Measurements from ENCODE around the gene SLC35F4. TPM values are rescaled to one million over a fixed set of nuclear protein-coding genes. Genes with fewer than 3 reads are reported as not detected.

The SLC35F4 gene
- total and polyA plus RNA-seq, 2 donors (not counting 1 experiment from before 2014, with no cell fraction given): not detected

DNA sequence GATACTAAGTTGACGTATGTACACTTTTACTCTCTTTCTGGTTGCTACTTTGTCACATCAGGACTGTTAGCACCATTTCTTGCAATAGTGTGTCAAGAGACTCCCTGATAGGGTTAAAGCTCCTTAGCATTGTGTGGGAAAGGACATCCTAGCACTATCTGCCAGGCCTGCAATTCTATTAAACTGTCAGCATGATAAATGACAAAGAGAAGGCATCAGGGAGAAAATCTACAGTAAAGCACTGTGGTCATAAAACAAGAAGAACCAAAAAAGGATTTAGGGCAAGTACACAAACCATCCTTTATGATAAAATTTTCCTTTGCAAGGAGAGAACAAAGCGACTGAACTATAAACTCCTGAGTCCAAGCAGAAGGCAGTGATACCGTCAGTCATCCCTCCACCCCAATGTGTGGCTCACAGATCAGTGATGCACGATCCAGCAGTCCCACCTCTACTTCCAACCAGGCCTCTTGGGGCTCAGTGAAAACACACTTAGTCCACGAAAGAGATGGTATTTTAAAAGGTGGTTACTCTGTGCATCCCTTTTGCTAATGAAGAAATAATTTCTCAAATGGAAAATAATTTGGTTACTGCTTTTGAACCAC lies 31.4 kb upstream of the SLC35F4 start:
- H3K79me2 ChIP-seq (ENCODE audit: control insufficient read depth, insufficient read depth, low read length): no peaks in the 10 kb centered on the region
- no peak overlapping the region for H3K27ac Mint-ChIP-seq
- no peaks in the 10 kb centered on the region for H3K4me1 Mint-ChIP-seq
- no peak overlapping the region for H3K4me3 Mint-ChIP-seq
- H3K27ac ChIP-seq (ENCODE audit: low read length in 2 of 2): no peak overlapping the region
- ATAC-seq (ENCODE audit: low read depth) (no peak), DNase-seq (no peak)
- H3K27me3 Mint-ChIP-seq: peaks cover 7% of the 10 kb centered on the region
- no peaks in the 10 kb centered on the region for H3K9me3 Mint-ChIP-seq (ENCODE audit: insufficient read depth)
- intact Hi-C loops (cut with micrococcal nuclease): no loop called here
- whole genome bisulfite sequencing (ENCODE audit: insufficient coverage): 0% methylated on average over 1 of the region's 5 CpGs
- no peaks in the 10 kb centered on the region for H3K36me3 ChIP-seq (replicated peaks in 1 of 2; ENCODE audit: control extremely low read depth in 1 of 2, control insufficient read depth in 1 of 2, extremely low read depth in 1 of 2, insufficient read depth in 2 of 2, low read length in 1 of 2)
- ChIA-PET CTCF (no interaction called here), POLR2A (no interaction called here)
- H3K9ac ChIP-seq (ENCODE audit: low read length): no peak overlapping the region
- no peaks in the 10 kb centered on the region for H3K9me3 ChIP-seq (ENCODE audit: control extremely low read depth in 1 of 3, control insufficient read depth in 2 of 3, insufficient read depth in 1 of 3, low read length in 2 of 3)
- H3K27me3 ChIP-seq (replicated peaks in 1 of 4; ENCODE audit: control extremely low read depth in 1 of 4, control insufficient read depth in 3 of 4, insufficient read depth in 4 of 4, low read length in 3 of 4): no peaks in the 10 kb centered on the region
- no peaks in the 10 kb centered on the region for H4K20me1 ChIP-seq (ENCODE audit: control insufficient read depth, insufficient read depth, low read length, poor library complexity, severe bottlenecking)
- TF ChIP-seq EZH2 (IDR thresholded peaks at IDR 0.05; ENCODE audit: borderline replicate concordance, insufficient read depth, low read depth, low read length, poor library complexity, severe bottlenecking): no peak
- TF ChIP-seq, protein P1, sequence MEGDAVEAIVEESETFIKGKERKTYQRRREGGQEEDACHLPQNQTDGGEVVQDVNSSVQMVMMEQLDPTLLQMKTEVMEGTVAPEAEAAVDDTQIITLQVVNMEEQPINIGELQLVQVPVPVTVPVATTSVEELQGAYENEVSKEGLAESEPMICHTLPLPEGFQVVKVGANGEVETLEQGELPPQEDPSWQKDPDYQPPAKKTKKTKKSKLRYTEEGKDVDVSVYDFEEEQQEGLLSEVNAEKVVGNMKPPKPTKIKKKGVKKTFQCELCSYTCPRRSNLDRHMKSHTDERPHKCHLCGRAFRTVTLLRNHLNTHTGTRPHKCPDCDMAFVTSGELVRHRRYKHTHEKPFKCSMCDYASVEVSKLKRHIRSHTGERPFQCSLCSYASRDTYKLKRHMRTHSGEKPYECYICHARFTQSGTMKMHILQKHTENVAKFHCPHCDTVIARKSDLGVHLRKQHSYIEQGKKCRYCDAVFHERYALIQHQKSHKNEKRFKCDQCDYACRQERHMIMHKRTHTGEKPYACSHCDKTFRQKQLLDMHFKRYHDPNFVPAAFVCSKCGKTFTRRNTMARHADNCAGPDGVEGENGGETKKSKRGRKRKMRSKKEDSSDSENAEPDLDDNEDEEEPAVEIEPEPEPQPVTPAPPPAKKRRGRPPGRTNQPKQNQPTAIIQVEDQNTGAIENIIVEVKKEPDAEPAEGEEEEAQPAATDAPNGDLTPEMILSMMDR (IDR thresholded peaks at IDR 0.05): no peak
- no peaks in the 10 kb centered on the region for H3K4me1 ChIP-seq (ENCODE audit: control insufficient read depth in 2 of 2, insufficient read depth in 2 of 2, low read length in 2 of 2)
- H3K4me2 ChIP-seq (replicated peaks; ENCODE audit: low read depth, low read length, poor library complexity, severe bottlenecking): no peak overlapping the region
- no peak overlapping the region for H2AFZ ChIP-seq (ENCODE audit: insufficient read depth, low read depth, low read length, poor library complexity, severe bottlenecking)
- no peak overlapping the region for H3K4me3 ChIP-seq (ENCODE audit: control extremely low read depth in 1 of 5, extremely low read depth in 1 of 5, insufficient read depth in 1 of 5, low read depth in 2 of 5, low read length in 4 of 5)

DNA sequence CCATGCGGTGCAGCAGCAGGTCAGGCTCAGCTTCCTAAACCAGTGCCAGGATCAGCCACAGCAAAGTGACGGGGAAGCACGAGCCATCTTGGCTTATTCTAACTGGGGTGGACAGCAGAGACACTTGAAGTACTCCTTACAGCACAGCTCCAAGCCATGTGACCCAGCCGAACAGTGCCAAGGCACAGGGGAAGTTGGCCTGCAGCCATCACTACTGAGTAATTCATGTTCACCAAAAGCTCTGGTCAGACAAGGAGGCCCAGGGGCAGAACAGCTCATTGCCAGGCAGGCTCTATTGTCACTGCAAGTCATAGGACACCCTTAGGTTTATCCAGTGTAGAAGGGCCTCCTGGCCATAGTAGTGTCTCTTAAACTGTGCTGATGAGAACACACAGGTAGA lies 23.4 kb upstream of the SLC35F4 start:
- Histone ChIP-seq H3K4me3 (ENCODE audit: control extremely low read depth in 1 of 5, extremely low read depth in 1 of 5, insufficient read depth in 1 of 5, low read depth in 2 of 5, low read length in 4 of 5) (no peak overlapping the region), H3K9ac (ENCODE audit: low read length) (no peak overlapping the region), H3K9me3 (ENCODE audit: control extremely low read depth in 1 of 3, control insufficient read depth in 2 of 3, insufficient read depth in 1 of 3, low read length in 2 of 3) (no peaks in the 10 kb centered on the region), H3K36me3 (replicated peaks in 1 of 2; ENCODE audit: control extremely low read depth in 1 of 2, control insufficient read depth in 1 of 2, extremely low read depth in 1 of 2, insufficient read depth in 2 of 2, low read length in 1 of 2) (no peaks in the 10 kb centered on the region), H3K27me3 (replicated peaks in 1 of 4; ENCODE audit: control extremely low read depth in 1 of 4, control insufficient read depth in 3 of 4, insufficient read depth in 4 of 4, low read length in 3 of 4) (no peaks in the 10 kb centered on the region), H3K4me2 (replicated peaks; ENCODE audit: low read depth, low read length, poor library complexity, severe bottlenecking) (no peak overlapping the region), H4K20me1 (ENCODE audit: control insufficient read depth, insufficient read depth, low read length, poor library complexity, severe bottlenecking) (no peaks in the 10 kb centered on the region), H3K27ac (ENCODE audit: low read length in 2 of 2) (no peak overlapping the region), H3K79me2 (ENCODE audit: control insufficient read depth, insufficient read depth, low read length) (no peaks in the 10 kb centered on the region), H2AFZ (ENCODE audit: insufficient read depth, low read depth, low read length, poor library complexity, severe bottlenecking) (no peak overlapping the region), H3K4me1 (ENCODE audit: control insufficient read depth in 2 of 2, insufficient read depth in 2 of 2, low read length in 2 of 2) (no peaks in the 10 kb centered on the region)
- Mint-ChIP-seq H3K27ac (no peak overlapping the region), H3K9me3 (ENCODE audit: insufficient read depth) (no peaks in the 10 kb centered on the region), H3K27me3 (no peaks in the 10 kb centered on the region), H3K4me1 (no peaks in the 10 kb centered on the region), H3K4me3 (no peak overlapping the region)
- ChIA-PET POLR2A (no interaction called here), CTCF (no interaction called here)
- ATAC-seq (ENCODE audit: low read depth): no peak
- whole genome bisulfite sequencing (ENCODE audit: insufficient coverage): 67% methylated on average over 4 of the region's 4 CpGs
- no peak for DNase-seq
- intact Hi-C loops (cut with micrococcal nuclease): no loop called here
- TF ChIP-seq, protein P1 (IDR thresholded peaks at IDR 0.05): no peak
- TF ChIP-seq EZH2 (IDR thresholded peaks at IDR 0.05; ENCODE audit: borderline replicate concordance, insufficient read depth, low read depth, low read length, poor library complexity, severe bottlenecking): no peak
